Activated naive CD4-positive, alpha-beta T cell treated with anti-CD3 and anti-CD28 coated beads, Interleukin-2, amount 50 U/mL, for 24 hours (primary cell): Measurements from ENCODE around the gene PKHD1.
"Not testable (repeated sequence)": the region's sequence is repeated elsewhere in the genome, so short reads cannot be mapped to it uniquely, and the experiment has no call there.

ENCODE experiments used
- H3K27ac Mint-ChIP-seq: one replicate; pipeline ENCODE4 v1.8.0; 2021; ENCODE audit warnings: mild to moderate bottlenecking, mixed read lengths
- H3K27me3 Mint-ChIP-seq: one replicate; pipeline ENCODE4 v1.8.0; 2021; ENCODE audit warnings: mixed read lengths
- H3K36me3 Mint-ChIP-seq: one replicate; pipeline ENCODE4 v1.8.0; 2021; ENCODE audit warnings: mixed read lengths
- H3K4me1 Mint-ChIP-seq: one replicate; pipeline ENCODE4 v1.8.0; 2021; ENCODE audit warnings: mixed read lengths
- H3K4me3 Mint-ChIP-seq: one replicate; pipeline ENCODE4 v1.8.0; 2021; ENCODE audit warnings: mild to moderate bottlenecking, mixed read lengths
- H3K9me3 Mint-ChIP-seq: one replicate; pipeline ENCODE4 v1.8.0; 2021; ENCODE audit warnings: mixed read lengths

PKHD1 gene

GRCh38 chr6:51996296-51996947 lies 91.0 kb downstream of the PKHD1 start:
- Mint-ChIP-seq H3K9me3 (no peaks in the 10 kb centered on the region), H3K36me3 (no peaks in the 10 kb centered on the region), H3K4me1 (no peaks in the 10 kb centered on the region), H3K27me3 (peaks cover 17% of the 10 kb centered on the region), H3K27ac (no peak overlapping the region), H3K4me3 (no peak overlapping the region)

DNA sequence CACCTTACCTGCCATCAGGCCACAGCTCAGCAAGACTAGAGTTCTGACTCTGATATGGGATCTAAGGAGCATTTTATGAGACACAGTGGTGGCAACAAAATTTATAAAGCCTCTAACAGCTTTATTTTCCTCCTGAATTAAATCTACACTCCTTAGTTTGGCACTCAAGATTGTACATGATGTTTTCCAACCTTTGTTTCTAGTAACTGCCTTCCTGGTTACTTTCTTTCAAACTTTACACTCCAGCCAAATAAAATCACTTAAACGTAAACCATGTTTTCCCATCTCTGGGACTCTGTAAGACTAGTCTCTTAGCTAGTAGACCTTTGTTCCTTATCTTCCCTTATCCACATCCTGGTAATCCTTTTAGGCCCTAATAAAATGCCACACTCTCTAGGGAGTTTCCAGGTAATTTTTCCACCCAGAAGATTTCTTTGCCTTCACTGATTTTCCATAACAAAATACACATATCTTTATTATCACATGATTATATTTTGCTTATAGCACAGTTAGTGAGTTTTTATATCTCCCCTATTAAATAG lies 92.1 kb downstream of the PKHD1 start:
- Mint-ChIP-seq H3K27ac (no peak overlapping the region), H3K4me1 (no peaks in the 10 kb centered on the region), H3K27me3 (peaks cover 17% of the 10 kb centered on the region), H3K36me3 (no peaks in the 10 kb centered on the region), H3K9me3 (no peaks in the 10 kb centered on the region), H3K4me3 (no peak overlapping the region)

GRCh38 chr6:51992876-51993275 lies 94.5 kb downstream of the PKHD1 start:
- no peak overlapping the region for H3K4me3 Mint-ChIP-seq
- H3K27me3 Mint-ChIP-seq = peaks cover 7% of the 10 kb centered on the region
- H3K4me1 Mint-ChIP-seq = no peaks in the 10 kb centered on the region
- no peaks in the 10 kb centered on the region for H3K36me3 Mint-ChIP-seq
- H3K27ac Mint-ChIP-seq = no peak overlapping the region
- no peaks in the 10 kb centered on the region for H3K9me3 Mint-ChIP-seq

DNA sequence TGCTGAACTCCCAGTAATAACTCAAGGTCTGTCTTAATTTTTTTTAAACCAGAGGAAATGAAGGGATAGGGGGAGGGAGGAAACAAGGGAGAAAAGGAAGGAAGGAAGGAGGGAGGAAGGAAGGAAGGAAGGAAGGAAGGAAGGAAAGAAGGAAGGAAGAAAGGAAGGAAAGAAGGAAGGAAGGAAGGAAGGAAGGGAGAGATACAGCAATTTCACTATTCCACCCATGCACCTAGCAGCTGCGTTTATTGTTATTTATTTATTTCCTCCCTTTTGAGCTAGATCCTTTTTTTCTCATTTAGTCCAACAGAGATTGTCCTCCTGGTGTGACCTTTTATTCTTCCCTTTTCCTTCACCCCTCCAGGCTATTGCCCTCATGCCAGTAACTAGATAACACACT lies 97.6 kb downstream of the PKHD1 start:
- no peak overlapping the region for H3K4me3 Mint-ChIP-seq
- no peaks in the 10 kb centered on the region for H3K36me3 Mint-ChIP-seq
- H3K9me3 Mint-ChIP-seq = no peaks in the 10 kb centered on the region
- no peak overlapping the region for H3K27ac Mint-ChIP-seq
- peaks cover 8% of the 10 kb centered on the region for H3K27me3 Mint-ChIP-seq
- H3K4me1 Mint-ChIP-seq = no peaks in the 10 kb centered on the region

- peaks cover 6% of the 10 kb centered on the region for H3K27me3 Mint-ChIP-seq
- H3K36me3 Mint-ChIP-seq = no peaks in the 10 kb centered on the region
- no peak overlapping the region for H3K4me3 Mint-ChIP-seq
- H3K9me3 Mint-ChIP-seq = no peaks in the 10 kb centered on the region
- no peaks in the 10 kb centered on the region for H3K4me1 Mint-ChIP-seq
- no peak overlapping the region for H3K27ac Mint-ChIP-seq
Measured at GRCh38 chr6:51986864-51987263, 100.5 kb downstream of the PKHD1 start.

GRCh38 chr6:51983564-51983963 lies 103.8 kb downstream of the PKHD1 start:
- H3K36me3 Mint-ChIP-seq = no peaks in the 10 kb centered on the region
- H3K27me3 Mint-ChIP-seq = peaks cover 6% of the 10 kb centered on the region
- H3K9me3 Mint-ChIP-seq = no peaks in the 10 kb centered on the region
- no peak overlapping the region for H3K27ac Mint-ChIP-seq
- no peaks in the 10 kb centered on the region for H3K4me1 Mint-ChIP-seq
- H3K4me3 Mint-ChIP-seq = no peak overlapping the region

GRCh38 chr6:51982695-51983094 lies 104.7 kb downstream of the PKHD1 start:
- H3K27ac Mint-ChIP-seq, H3K9me3 Mint-ChIP-seq, H3K4me3 Mint-ChIP-seq, H3K36me3 Mint-ChIP-seq, H3K27me3 Mint-ChIP-seq, H3K4me1 Mint-ChIP-seq: not testable (repeated sequence)

GRCh38 chr6:51976374-51976773 lies 111.0 kb downstream of the PKHD1 start:
- H3K9me3 Mint-ChIP-seq = no peaks in the 10 kb centered on the region
- H3K36me3 Mint-ChIP-seq = no peaks in the 10 kb centered on the region
- H3K4me3 Mint-ChIP-seq = no peak overlapping the region
- no peak overlapping the region for H3K27ac Mint-ChIP-seq
- peaks cover 5% of the 10 kb centered on the region for H3K27me3 Mint-ChIP-seq
- H3K4me1 Mint-ChIP-seq = no peaks in the 10 kb centered on the region

DNA sequence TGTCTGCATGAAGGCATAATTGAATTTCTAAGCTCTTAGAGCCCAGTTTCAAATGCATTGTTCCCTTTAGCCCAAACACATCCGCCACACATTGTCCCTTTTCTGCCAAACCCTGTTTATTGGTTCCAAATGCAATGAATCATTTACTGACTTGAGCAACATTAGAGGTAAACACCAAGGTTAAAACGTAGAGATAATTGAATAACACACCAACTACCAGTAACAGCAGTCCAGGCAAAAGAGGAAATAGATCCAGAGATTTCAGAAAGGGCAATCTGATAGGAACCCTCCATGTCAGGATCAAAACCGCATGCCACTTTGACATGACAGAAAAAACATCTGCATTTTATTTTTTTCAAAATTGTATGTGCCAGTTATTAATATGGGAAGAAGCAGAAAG lies 114.8 kb downstream of the PKHD1 start:
- Mint-ChIP-seq H3K4me1 (no peaks in the 10 kb centered on the region), H3K4me3 (no peak overlapping the region), H3K36me3 (no peaks in the 10 kb centered on the region), H3K27ac (no peak overlapping the region), H3K9me3 (no peaks in the 10 kb centered on the region), H3K27me3 (peaks cover 5% of the 10 kb centered on the region)

- no peaks in the 10 kb centered on the region for H3K36me3 Mint-ChIP-seq
- peaks cover 6% of the 10 kb centered on the region for H3K9me3 Mint-ChIP-seq
- H3K4me3 Mint-ChIP-seq = no peak overlapping the region
- peaks cover 22% of the 10 kb centered on the region for H3K27me3 Mint-ChIP-seq
- H3K4me1 Mint-ChIP-seq = no peaks in the 10 kb centered on the region
- H3K27ac Mint-ChIP-seq = no peak overlapping the region
Measured at GRCh38 chr6:51968265-51968664, 119.1 kb downstream of the PKHD1 start.

- H3K4me3 Mint-ChIP-seq = no peak overlapping the region
- peaks cover 17% of the 10 kb centered on the region for H3K27me3 Mint-ChIP-seq
- no peak overlapping the region for H3K27ac Mint-ChIP-seq
- no peaks in the 10 kb centered on the region for H3K36me3 Mint-ChIP-seq
- no peaks in the 10 kb centered on the region for H3K4me1 Mint-ChIP-seq
- peaks cover 6% of the 10 kb centered on the region for H3K9me3 Mint-ChIP-seq
Measured at GRCh38 chr6:51965222-51965801, 122.1 kb downstream of the PKHD1 start.

DNA sequence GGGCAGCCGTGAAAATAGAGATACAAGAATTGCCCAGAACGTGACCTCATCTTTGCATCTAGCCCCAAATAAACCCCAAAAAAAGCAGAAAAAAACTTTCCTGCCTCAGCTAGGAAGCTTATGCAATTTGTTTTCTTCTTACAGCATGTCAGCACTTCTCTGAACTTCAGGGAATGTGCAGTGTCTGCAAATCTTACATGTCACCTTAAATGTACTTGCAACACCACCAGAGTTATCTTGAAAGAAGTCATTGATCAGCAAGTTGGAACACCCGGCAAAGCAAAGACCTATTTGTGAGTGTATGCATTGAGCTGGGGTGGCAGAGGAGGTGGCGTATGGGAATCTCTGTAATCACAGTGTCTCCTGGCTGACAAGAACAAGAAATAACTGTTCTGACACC lies 123.4 kb downstream of the PKHD1 start:
- Mint-ChIP-seq H3K4me1 (no peaks in the 10 kb centered on the region), H3K27ac (peak overlapping the region; percentile 20), H3K4me3 (no peak overlapping the region), H3K9me3 (peaks cover 6% of the 10 kb centered on the region), H3K27me3 (peaks cover 18% of the 10 kb centered on the region), H3K36me3 (no peaks in the 10 kb centered on the region)

- Mint-ChIP-seq H3K27ac (no peak overlapping the region), H3K36me3 (no peaks in the 10 kb centered on the region), H3K27me3 (peaks cover 18% of the 10 kb centered on the region), H3K9me3 (peaks cover 6% of the 10 kb centered on the region), H3K4me1 (no peaks in the 10 kb centered on the region), H3K4me3 (no peak overlapping the region)
Measured at GRCh38 chr6:51962354-51962753, 125.1 kb downstream of the PKHD1 start.

DNA sequence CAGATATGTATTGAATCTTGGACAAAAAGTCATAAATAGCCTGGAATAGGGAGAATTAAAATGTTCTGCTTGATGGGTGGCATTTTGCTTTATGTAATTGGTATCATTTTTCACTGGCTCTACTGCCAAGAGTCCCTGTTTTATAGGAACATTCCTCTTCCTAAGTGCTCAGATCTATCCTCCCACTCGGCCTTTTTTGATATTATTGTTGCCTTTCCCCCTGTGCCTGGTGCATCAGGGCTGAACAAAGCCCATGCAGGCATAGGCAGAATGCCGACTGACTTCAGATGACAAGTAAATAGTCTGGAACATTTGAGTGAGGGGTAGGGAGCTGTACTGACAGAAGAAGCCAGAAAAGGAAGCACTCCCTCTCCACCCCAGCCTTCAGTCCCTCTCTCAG lies 127.0 kb downstream of the PKHD1 start:
- peaks cover 7% of the 10 kb centered on the region for H3K27me3 Mint-ChIP-seq
- no peaks in the 10 kb centered on the region for H3K36me3 Mint-ChIP-seq
- H3K27ac Mint-ChIP-seq = no peak overlapping the region
- no peaks in the 10 kb centered on the region for H3K9me3 Mint-ChIP-seq
- H3K4me1 Mint-ChIP-seq = no peaks in the 10 kb centered on the region
- H3K4me3 Mint-ChIP-seq = no peak overlapping the region

DNA sequence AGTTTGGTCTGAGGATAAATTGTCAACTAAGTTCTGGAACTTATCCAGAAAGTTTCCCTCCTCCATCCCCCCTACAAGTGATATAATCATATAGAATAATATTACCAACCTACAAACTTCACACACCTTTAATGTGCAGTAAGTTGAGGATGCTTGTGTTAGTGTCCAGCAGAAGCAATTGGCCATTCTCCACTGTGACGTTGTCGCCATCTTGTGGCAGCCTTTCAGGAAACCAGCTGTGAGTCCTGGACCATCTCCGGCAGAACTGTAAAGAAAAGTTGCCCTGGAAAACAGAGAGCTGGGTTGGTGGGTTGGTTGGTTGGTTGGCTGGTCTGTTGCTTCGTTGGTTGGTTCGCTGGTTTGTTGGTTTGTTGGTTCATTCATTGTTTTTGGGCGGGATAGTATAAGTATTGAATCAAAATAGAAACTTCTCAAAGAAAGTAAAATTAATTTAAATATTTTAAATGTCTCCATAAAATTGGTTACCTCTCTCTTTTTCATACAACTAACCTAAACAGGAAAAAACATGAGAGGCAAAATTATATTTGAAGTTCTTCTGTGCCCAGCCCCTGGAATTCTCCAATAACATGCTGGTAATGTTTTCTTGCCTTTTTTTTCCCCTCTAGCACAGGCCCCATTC lies 127.5 kb downstream of the PKHD1 start:
- H3K36me3 Mint-ChIP-seq = no peaks in the 10 kb centered on the region
- no peak overlapping the region for H3K4me3 Mint-ChIP-seq
- no peaks in the 10 kb centered on the region for H3K4me1 Mint-ChIP-seq
- H3K9me3 Mint-ChIP-seq = no peaks in the 10 kb centered on the region
- peaks cover 7% of the 10 kb centered on the region for H3K27me3 Mint-ChIP-seq
- H3K27ac Mint-ChIP-seq = no peak overlapping the region

- Mint-ChIP-seq H3K9me3 (no peaks in the 10 kb centered on the region), H3K4me3 (no peak overlapping the region), H3K27ac (no peak overlapping the region), H3K27me3 (peaks cover 4% of the 10 kb centered on the region), H3K4me1 (no peaks in the 10 kb centered on the region), H3K36me3 (no peaks in the 10 kb centered on the region)
Measured at GRCh38 chr6:51954681-51955080, 132.7 kb downstream of the PKHD1 start.
